Cardiac muscle cell (in vitro differentiated cells and primary cell): ENCODE results near the gene MYBPC2. TPM values are rescaled to one million over a fixed set of nuclear protein-coding genes. Genes with fewer than 3 reads are reported as not detected.

Source experiments
- DNase-seq, 2 donors: peaks; one replicate each; pipeline versions ENCODE4 v3.0.0 to v3.0.0-alpha.2; 2010 to 2017; ENCODE audit warnings: low read depth in 1 of 2, low spot score in 1 of 2
- H3K27ac ChIP-seq: fragments of 200-600 bp; sonication (generic); 2 replicates; pipeline ENCODE4 v1.5.1; 2016
- H3K27me3 ChIP-seq: fragments of 200-600 bp; sonication (generic); 2 replicates; pipeline ENCODE4 v1.6.0; 2016; ENCODE audit warnings: control low read depth
- H3K36me3 ChIP-seq: fragments of 200-600 bp; sonication (generic); 2 replicates; pipeline ENCODE4 v1.5.1; 2016; ENCODE audit warnings: control low read depth
- H3K4me1 ChIP-seq: fragments of 200-600 bp; sonication (generic); 2 replicates; pipeline ENCODE4 v1.8.1; 2017; ENCODE audit warnings: low read depth, mild to moderate bottlenecking, mixed run types
- H3K4me3 ChIP-seq: fragments of 200-600 bp; sonication (generic); 2 replicates; pipeline ENCODE4 v1.5.1; 2016; ENCODE audit warnings: mild to moderate bottlenecking
- H3K9me3 ChIP-seq: fragments of 200-600 bp; sonication (generic); 2 replicates; pipeline ENCODE4 v1.5.1; 2017; ENCODE audit warnings: low read depth, mild to moderate bottlenecking, control low read depth
- CTCF ChIP-seq: IDR thresholded peaks from 2 replicates; pipeline ENCODE4 v1.5.1; 2012; ENCODE audit warnings: low read depth, mild to moderate bottlenecking, low read length
- polyA plus RNA-seq: library from polyadenylated mRNA; unstranded; fragments of >200 nt; fragmentation: Nextera tagmentation; extraction: Ambion mirVana; gene quantifications from 2 replicates; pipeline ENCODE4 v1.2.1, GENCODE V29; 2016
- total RNA-seq: library from RNA; depleted of rRNA; stranded (reverse); fragments of >200 nt; gene quantifications from 2 replicates; pipeline ENCODE4 v1.2.3, GENCODE V29; 2016

MYBPC2 gene
- total and polyA plus RNA-seq, 2 experiments from 2014 or later: 0.18 to 0.31 TPM

- peaks cover 17% of the 10 kb centered on the region for H3K4me1 ChIP-seq
- H3K27ac ChIP-seq: peak overlapping the region; percentile 100
- DNase-seq: peak in 1 of 2 donors; percentile 90
- no peaks in the 10 kb centered on the region for H3K9me3 ChIP-seq
- no peak for TF ChIP-seq CTCF
- peak overlapping the region; percentile 99 for H3K4me3 ChIP-seq
- H3K27me3 ChIP-seq: no peaks in the 10 kb centered on the region
- H3K36me3 ChIP-seq: peaks cover 15% of the 10 kb centered on the region
Measured at GRCh38 chr19:50501568-50502475, 69.1 kb downstream of the MYBPC2 start.

GRCh38 chr19:50505856-50506611, 73.3 kb downstream of the MYBPC2 start:
- H3K4me3 ChIP-seq: no peak overlapping the region
- H3K36me3 ChIP-seq: no peaks in the 10 kb centered on the region
- H3K4me1 ChIP-seq: peaks cover 31% of the 10 kb centered on the region
- no peaks in the 10 kb centered on the region for H3K9me3 ChIP-seq
- TF ChIP-seq CTCF: no peak
- no peaks in the 10 kb centered on the region for H3K27me3 ChIP-seq
- no peak for DNase-seq
- no peak overlapping the region for H3K27ac ChIP-seq

GRCh38 chr19:50506700-50507099, 74.0 kb downstream of the MYBPC2 start:
- Histone ChIP-seq H3K36me3 (no peaks in the 10 kb centered on the region), H3K27ac (no peak overlapping the region), H3K4me3 (no peak overlapping the region), H3K4me1 (peaks cover 24% of the 10 kb centered on the region), H3K27me3 (no peaks in the 10 kb centered on the region), H3K9me3 (no peaks in the 10 kb centered on the region)
- no peak for DNase-seq
- TF ChIP-seq CTCF: no peak

- DNase-seq: no peak
- Histone ChIP-seq H3K36me3 (no peaks in the 10 kb centered on the region), H3K9me3 (no peaks in the 10 kb centered on the region), H3K27ac (no peak overlapping the region), H3K4me1 (peaks cover 19% of the 10 kb centered on the region), H3K4me3 (no peak overlapping the region), H3K27me3 (no peaks in the 10 kb centered on the region)
- TF ChIP-seq CTCF: no peak
Measured at GRCh38 chr19:50507376-50507775, 74.7 kb downstream of the MYBPC2 start.

GRCh38 chr19:50508843-50509190, 76.1 kb downstream of the MYBPC2 start:
- no peaks in the 10 kb centered on the region for H3K9me3 ChIP-seq
- DNase-seq: no peak
- H3K4me1 ChIP-seq: peaks cover 17% of the 10 kb centered on the region
- TF ChIP-seq CTCF: no peak
- H3K36me3 ChIP-seq: no peaks in the 10 kb centered on the region
- H3K27me3 ChIP-seq: no peaks in the 10 kb centered on the region
- H3K27ac ChIP-seq: peak overlapping the region; percentile 77
- H3K4me3 ChIP-seq: no peak overlapping the region
